Upper lobe of left lung (tissue), 4 donors: ENCODE data around the gene STAT4.

Experiments used
- EP300 ChIP-seq, 4 donors: sonication (generic); formaldehyde crosslinking; IDR thresholded peaks; one replicate each; pipeline ENCODE4 v1.5.1; 2017; ENCODE audit warnings: antibody characterized with exemption in 4 of 4, control low read depth in 2 of 4
- POLR2A ChIP-seq, 4 donors: fragments of 450-650 bp; IDR thresholded peaks; one replicate each; pipeline ENCODE4 v1.5.1; 2016 to 2017; ENCODE audit warnings: antibody characterized with exemption in 4 of 4, mild to moderate bottlenecking in 2 of 4
- POLR2AphosphoS5 ChIP-seq, 2 donors: sonication (generic); formaldehyde crosslinking; IDR thresholded peaks; one replicate each; pipeline ENCODE4 v1.5.1; 2017; ENCODE audit warnings: antibody characterized with exemption in 2 of 2
- TF ChIP-seq, protein P1 (sequence below), 6 experiments: fragments of 450-650 bp in 4 of 6; fragments of 200-600 bp in 2 of 6; sonication (generic) in 2 of 6; IDR thresholded peaks; one replicate each; pipeline ENCODE4 v1.5.1; 2016 to 2019; ENCODE audit warnings: antibody characterized with exemption in 6 of 6

DNA sequence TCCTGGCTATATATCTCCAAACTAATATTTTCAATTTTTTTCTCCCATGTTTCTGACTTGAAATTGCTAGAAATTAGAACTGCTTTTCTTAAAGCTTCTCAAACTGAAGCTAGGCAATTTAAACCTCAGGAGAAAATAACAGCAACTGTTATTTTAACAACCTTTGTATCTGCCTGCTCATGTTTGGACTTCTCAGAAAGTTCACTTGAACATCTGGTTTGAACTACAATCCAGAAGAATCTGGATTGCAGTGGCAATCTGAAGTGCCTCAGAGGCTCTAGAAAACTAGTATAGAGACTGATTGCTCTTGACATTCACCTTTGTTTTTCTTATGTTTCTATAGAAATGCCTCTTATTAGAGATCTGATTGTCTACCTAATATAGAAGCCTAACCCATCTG, 64.1 kb downstream of the STAT4 start:
- TF ChIP-seq, protein P1, sequence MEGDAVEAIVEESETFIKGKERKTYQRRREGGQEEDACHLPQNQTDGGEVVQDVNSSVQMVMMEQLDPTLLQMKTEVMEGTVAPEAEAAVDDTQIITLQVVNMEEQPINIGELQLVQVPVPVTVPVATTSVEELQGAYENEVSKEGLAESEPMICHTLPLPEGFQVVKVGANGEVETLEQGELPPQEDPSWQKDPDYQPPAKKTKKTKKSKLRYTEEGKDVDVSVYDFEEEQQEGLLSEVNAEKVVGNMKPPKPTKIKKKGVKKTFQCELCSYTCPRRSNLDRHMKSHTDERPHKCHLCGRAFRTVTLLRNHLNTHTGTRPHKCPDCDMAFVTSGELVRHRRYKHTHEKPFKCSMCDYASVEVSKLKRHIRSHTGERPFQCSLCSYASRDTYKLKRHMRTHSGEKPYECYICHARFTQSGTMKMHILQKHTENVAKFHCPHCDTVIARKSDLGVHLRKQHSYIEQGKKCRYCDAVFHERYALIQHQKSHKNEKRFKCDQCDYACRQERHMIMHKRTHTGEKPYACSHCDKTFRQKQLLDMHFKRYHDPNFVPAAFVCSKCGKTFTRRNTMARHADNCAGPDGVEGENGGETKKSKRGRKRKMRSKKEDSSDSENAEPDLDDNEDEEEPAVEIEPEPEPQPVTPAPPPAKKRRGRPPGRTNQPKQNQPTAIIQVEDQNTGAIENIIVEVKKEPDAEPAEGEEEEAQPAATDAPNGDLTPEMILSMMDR (IDR thresholded peaks at IDR 0.05): no peak
- TF ChIP-seq POLR2A (IDR thresholded peaks at IDR 0.05) (no peak), POLR2AphosphoS5 (IDR thresholded peaks at IDR 0.05) (no peak), EP300 (IDR thresholded peaks at IDR 0.05) (no peak)
